Hepatocyte (in vitro differentiated cells): Measurements from ENCODE around the gene LMOD2. TPM values are rescaled to one million over a fixed set of nuclear protein-coding genes. Genes with fewer than 3 reads are reported as not detected.
A peak's percentile ranks its signal among the peaks of the same experiment; 100 is the strongest.

Experiments
- DNase-seq: peaks from one replicate; pipeline ENCODE4 v3.0.0-alpha.2; 2016; ENCODE audit warnings: low spot score
- H2AFZ ChIP-seq: fragments of 200-600 bp; sonication (generic); 2 replicates; pipeline ENCODE4 v1.6.0; 2016; ENCODE audit warnings: antibody characterized with exemption, mild to moderate bottlenecking
- H3K27ac ChIP-seq: fragments of 200-600 bp; sonication (generic); 2 replicates; pipeline ENCODE4 v1.5.1; 2016; ENCODE audit warnings: mild to moderate bottlenecking
- H3K27me3 ChIP-seq: fragments of 200-600 bp; sonication (generic); 2 replicates; pipeline ENCODE4 v1.6.1; 2016
- H3K36me3 ChIP-seq: fragments of 200-600 bp; sonication (generic); replicated peaks from 2 replicates; pipeline ENCODE4 v1.5.1; 2016; ENCODE audit warnings: low read depth; ENCODE audit not compliant: insufficient read depth
- H3K4me1 ChIP-seq: fragments of 200-600 bp; sonication (generic); 2 replicates; pipeline ENCODE4 v1.5.1; 2016; ENCODE audit warnings: mild to moderate bottlenecking, moderate library complexity; ENCODE audit not compliant: insufficient read depth
- H3K4me2 ChIP-seq: fragments of 200-600 bp; sonication (generic); 2 replicates; pipeline ENCODE4 v1.6.0; 2016
- H3K4me3 ChIP-seq: fragments of 200-600 bp; sonication (generic); 2 replicates; pipeline ENCODE4 v1.5.1; 2016; ENCODE audit warnings: mild to moderate bottlenecking
- H3K79me2 ChIP-seq: fragments of 200-600 bp; sonication (generic); 2 replicates; pipeline ENCODE4 v1.6.0; 2017; ENCODE audit warnings: mild to moderate bottlenecking
- H3K9me2 ChIP-seq: fragments of 200-600 bp; sonication (generic); replicated peaks from 2 replicates; pipeline ENCODE4 v1.6.0; 2017; ENCODE audit warnings: mild to moderate bottlenecking; ENCODE audit not compliant: insufficient read depth
- H3K9me3 ChIP-seq: fragments of 200-600 bp; sonication (generic); 2 replicates; pipeline ENCODE4 v1.5.1; 2016; ENCODE audit warnings: low read depth, mild to moderate bottlenecking
- H4K20me1 ChIP-seq: fragments of 200-600 bp; sonication (generic); 2 replicates; pipeline ENCODE4 v1.6.0; 2016; ENCODE audit warnings: mild to moderate bottlenecking; ENCODE audit not compliant: insufficient read depth, poor library complexity, severe bottlenecking
- CTCF ChIP-seq: fragments of 200-600 bp; sonication (generic); IDR thresholded peaks from 2 replicates; pipeline ENCODE4 v1.5.1; 2016; ENCODE audit warnings: antibody characterized with exemption, mild to moderate bottlenecking; ENCODE audit not compliant: poor library complexity
- EZH2 ChIP-seq: fragments of 200-600 bp; sonication (generic); IDR thresholded peaks from 2 replicates; pipeline ENCODE4 v1.6.1; 2016; ENCODE audit warnings: antibody characterized with exemption, mild to moderate bottlenecking, borderline replicate concordance
- EZH2phosphoT487 ChIP-seq: fragments of 200-600 bp; sonication (generic); IDR thresholded peaks from one replicate; pipeline ENCODE4 v1.6.1; 2018; ENCODE audit warnings: antibody characterized with exemption, mild to moderate bottlenecking, low read depth, moderate library complexity; ENCODE audit not compliant: unreplicated experiment, severe bottlenecking
- WGBS: methylation state at CpG from one replicate; pipeline ENCODE4 v1.1.6; 2016; ENCODE audit warnings: low lambda C conversion rate; ENCODE audit errors: missing lambda C conversion rate; 5-methylcytosine and 5-hydroxymethylcytosine counted together
- polyA plus RNA-seq: library from polyadenylated mRNA; unstranded; fragments of >200 nt; fragmentation: Nextera tagmentation; extraction: Ambion mirVana; gene quantifications from 2 replicates; pipeline ENCODE4 v1.2.1, GENCODE V29; 2016
- total RNA-seq: library from RNA; depleted of rRNA; stranded (reverse); fragments of >200 nt; gene quantifications from 2 replicates; pipeline ENCODE4 v1.2.3, GENCODE V29; 2014

Gene LMOD2
- total and polyA plus RNA-seq, 2 experiments from 2014 or later, result not detected

GRCh38 chr7:123643495-123644441 is 11.9 kb upstream of the LMOD2 start:
- no peaks in the 10 kb centered on the region for H3K9me3 ChIP-seq
- peak overlapping the region; percentile 60 for H3K4me2 ChIP-seq
- H3K4me1 ChIP-seq, result peaks cover 16% of the 10 kb centered on the region
- H3K27me3 ChIP-seq, result no peaks in the 10 kb centered on the region
- no peak overlapping the region for H3K4me3 ChIP-seq
- peak overlapping the region; percentile 20 for H2AFZ ChIP-seq
- no peak for TF ChIP-seq EZH2phosphoT487
- TF ChIP-seq EZH2, result no peak
- no peak for TF ChIP-seq CTCF
- peak overlapping the region; percentile 53 for H3K27ac ChIP-seq
- WGBS, result 17% methylated on average over 6 of the region's 6 CpGs
- H3K79me2 ChIP-seq, result no peaks in the 10 kb centered on the region
- no peaks in the 10 kb centered on the region for H4K20me1 ChIP-seq
- no peaks in the 10 kb centered on the region for H3K9me2 ChIP-seq
- H3K36me3 ChIP-seq, result no peaks in the 10 kb centered on the region
- DNase-seq, result peak; percentile 59

GRCh38 chr7:123645516-123645915 is 10.2 kb upstream of the LMOD2 start:
- WGBS, result 42% methylated on average over 3 of the region's 3 CpGs
- DNase-seq, result no peak
- H4K20me1 ChIP-seq, result no peaks in the 10 kb centered on the region
- no peaks in the 10 kb centered on the region for H3K9me2 ChIP-seq
- TF ChIP-seq CTCF (no peak), EZH2 (no peak), EZH2phosphoT487 (no peak)
- H3K79me2 ChIP-seq, result no peaks in the 10 kb centered on the region
- H3K36me3 ChIP-seq, result no peaks in the 10 kb centered on the region
- no peak overlapping the region for H3K27ac ChIP-seq
- H2AFZ ChIP-seq, result no peak overlapping the region
- no peaks in the 10 kb centered on the region for H3K27me3 ChIP-seq
- peaks cover 16% of the 10 kb centered on the region for H3K4me1 ChIP-seq
- no peaks in the 10 kb centered on the region for H3K9me3 ChIP-seq
- H3K4me2 ChIP-seq, result no peak overlapping the region
- H3K4me3 ChIP-seq, result no peak overlapping the region

GRCh38 chr7:123647106-123647730 is 8.4 kb upstream of the LMOD2 start:
- WGBS, result 62% methylated on average over 7 of the region's 7 CpGs
- Histone ChIP-seq H3K4me3 (no peak overlapping the region), H3K4me1 (peaks cover 16% of the 10 kb centered on the region), H2AFZ (no peak overlapping the region), H4K20me1 (no peaks in the 10 kb centered on the region), H3K27ac (peak overlapping the region; percentile 17), H3K9me2 (no peaks in the 10 kb centered on the region), H3K4me2 (no peak overlapping the region), H3K9me3 (no peaks in the 10 kb centered on the region), H3K79me2 (no peaks in the 10 kb centered on the region), H3K27me3 (no peaks in the 10 kb centered on the region), H3K36me3 (no peaks in the 10 kb centered on the region)
- DNase-seq, result no peak
- TF ChIP-seq EZH2 (no peak), EZH2phosphoT487 (no peak), CTCF (no peak)
